Measurements from ENCODE around the gene EFHC1.

- TF ChIP-seq EZH2 (optimal IDR thresholded peaks at IDR 0.05; ENCODE audit: low read depth, low read length) (no peak), EZH2phosphoT487 (IDR thresholded peaks at IDR 0.05; ENCODE audit: low read length) (no peak)
- TF ChIP-seq, protein P1, sequence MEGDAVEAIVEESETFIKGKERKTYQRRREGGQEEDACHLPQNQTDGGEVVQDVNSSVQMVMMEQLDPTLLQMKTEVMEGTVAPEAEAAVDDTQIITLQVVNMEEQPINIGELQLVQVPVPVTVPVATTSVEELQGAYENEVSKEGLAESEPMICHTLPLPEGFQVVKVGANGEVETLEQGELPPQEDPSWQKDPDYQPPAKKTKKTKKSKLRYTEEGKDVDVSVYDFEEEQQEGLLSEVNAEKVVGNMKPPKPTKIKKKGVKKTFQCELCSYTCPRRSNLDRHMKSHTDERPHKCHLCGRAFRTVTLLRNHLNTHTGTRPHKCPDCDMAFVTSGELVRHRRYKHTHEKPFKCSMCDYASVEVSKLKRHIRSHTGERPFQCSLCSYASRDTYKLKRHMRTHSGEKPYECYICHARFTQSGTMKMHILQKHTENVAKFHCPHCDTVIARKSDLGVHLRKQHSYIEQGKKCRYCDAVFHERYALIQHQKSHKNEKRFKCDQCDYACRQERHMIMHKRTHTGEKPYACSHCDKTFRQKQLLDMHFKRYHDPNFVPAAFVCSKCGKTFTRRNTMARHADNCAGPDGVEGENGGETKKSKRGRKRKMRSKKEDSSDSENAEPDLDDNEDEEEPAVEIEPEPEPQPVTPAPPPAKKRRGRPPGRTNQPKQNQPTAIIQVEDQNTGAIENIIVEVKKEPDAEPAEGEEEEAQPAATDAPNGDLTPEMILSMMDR (IDR thresholded peaks at IDR 0.05; ENCODE audit: low read length) = no peak
Measured at GRCh38 chr6:52375780-52376556, 44.2 kb upstream of the EFHC1 start.
